ENCODE results near the gene RIPK3.

DNA sequence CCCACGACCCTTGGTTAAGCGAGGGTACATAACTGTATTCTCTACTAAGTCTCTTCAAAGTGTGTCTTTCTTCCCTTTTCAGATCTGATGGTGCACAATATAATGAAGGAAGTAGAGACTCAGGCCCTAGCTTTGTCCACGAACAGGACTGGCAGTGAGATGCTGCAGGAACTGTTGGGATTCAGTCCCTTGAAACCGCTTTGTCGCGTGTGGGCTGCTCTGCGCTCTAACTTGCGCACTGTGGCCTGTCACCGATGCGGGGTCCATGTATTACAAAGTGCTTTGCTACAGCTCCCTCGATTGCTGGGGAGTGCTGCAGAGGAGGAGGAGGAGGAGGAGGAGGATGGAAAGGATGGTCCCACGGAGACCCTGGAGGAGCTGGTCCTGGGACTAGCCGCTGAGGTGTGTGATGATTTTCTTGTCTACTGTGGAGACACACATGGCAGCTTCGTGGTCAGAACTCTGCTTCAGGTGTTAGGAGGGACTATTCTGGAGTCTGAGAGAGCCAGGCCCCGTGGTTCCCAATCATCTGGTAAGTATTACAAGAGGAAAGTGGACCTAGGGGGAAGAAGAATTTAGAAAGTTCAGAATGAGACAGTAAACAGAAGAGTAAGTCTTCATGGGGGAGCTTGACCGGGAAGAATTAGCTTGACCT lies 39.3 kb downstream of the RIPK3 start:
- TF ChIP-seq, protein P1, sequence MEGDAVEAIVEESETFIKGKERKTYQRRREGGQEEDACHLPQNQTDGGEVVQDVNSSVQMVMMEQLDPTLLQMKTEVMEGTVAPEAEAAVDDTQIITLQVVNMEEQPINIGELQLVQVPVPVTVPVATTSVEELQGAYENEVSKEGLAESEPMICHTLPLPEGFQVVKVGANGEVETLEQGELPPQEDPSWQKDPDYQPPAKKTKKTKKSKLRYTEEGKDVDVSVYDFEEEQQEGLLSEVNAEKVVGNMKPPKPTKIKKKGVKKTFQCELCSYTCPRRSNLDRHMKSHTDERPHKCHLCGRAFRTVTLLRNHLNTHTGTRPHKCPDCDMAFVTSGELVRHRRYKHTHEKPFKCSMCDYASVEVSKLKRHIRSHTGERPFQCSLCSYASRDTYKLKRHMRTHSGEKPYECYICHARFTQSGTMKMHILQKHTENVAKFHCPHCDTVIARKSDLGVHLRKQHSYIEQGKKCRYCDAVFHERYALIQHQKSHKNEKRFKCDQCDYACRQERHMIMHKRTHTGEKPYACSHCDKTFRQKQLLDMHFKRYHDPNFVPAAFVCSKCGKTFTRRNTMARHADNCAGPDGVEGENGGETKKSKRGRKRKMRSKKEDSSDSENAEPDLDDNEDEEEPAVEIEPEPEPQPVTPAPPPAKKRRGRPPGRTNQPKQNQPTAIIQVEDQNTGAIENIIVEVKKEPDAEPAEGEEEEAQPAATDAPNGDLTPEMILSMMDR (conservative IDR thresholded peaks at IDR 0.05; ENCODE audit: low read length): no peak
- no peak for TF ChIP-seq EZH2phosphoT487 (IDR thresholded peaks at IDR 0.05; ENCODE audit: borderline replicate concordance, low read depth, low read length)
